GM19025 (cell line): ENCODE results near the gene CEP250.

Source experiments
- ATAC-seq: cut with Tn5 transposase; IDR thresholded peaks from one replicate; pipeline ENCODE4 v1.9.1; 2021; ENCODE audit warnings: mild to moderate bottlenecking, low read depth, moderate library complexity; ENCODE audit not compliant: unreplicated experiment

Gene CEP250

GRCh38 chr20:35555951-35556645 lies 100.7 kb downstream of the CEP250 start:
- ATAC-seq = no peak

GRCh38 chr20:35556871-35557270 lies 101.5 kb downstream of the CEP250 start:
- no peak for ATAC-seq

- no peak for ATAC-seq
These were observed 103.1 kb downstream of the CEP250 start for GRCh38 chr20:35558451-35558850.

- no peak for ATAC-seq
These were observed 103.8 kb downstream of the CEP250 start for GRCh38 chr20:35559042-35559693.

- ATAC-seq = no peak
These were observed 104.7 kb downstream of the CEP250 start for GRCh38 chr20:35560105-35560511.

GRCh38 chr20:35560541-35560940 lies 105.1 kb downstream of the CEP250 start:
- no peak for ATAC-seq

- ATAC-seq = no peak
These were observed 105.9 kb downstream of the CEP250 start for GRCh38 chr20:35561268-35561667.

- no peak for ATAC-seq
These were observed 106.3 kb downstream of the CEP250 start for GRCh38 chr20:35561671-35562070.

GRCh38 chr20:35562541-35563110 lies 107.2 kb downstream of the CEP250 start:
- no peak for ATAC-seq

GRCh38 chr20:35563834-35564233 lies 108.4 kb downstream of the CEP250 start:
- ATAC-seq = no peak

- ATAC-seq = no peak
These were observed 109.5 kb downstream of the CEP250 start for GRCh38 chr20:35564905-35565304.

- no peak for ATAC-seq
These were observed 113.2 kb downstream of the CEP250 start for GRCh38 chr20:35568645-35569044.
